Measurements from ENCODE around the gene PUM1. TPM values are rescaled to one million over a fixed set of nuclear protein-coding genes. Genes with fewer than 3 reads are reported as not detected.

Gene PUM1
- total and polyA plus RNA-seq, 2 donors (not counting 1 experiment from before 2014, with no cell fraction given): 59.3 to 70.5 TPM

GRCh38 chr1:30886710-30887428 is 178.6 kb downstream of the PUM1 start:
- Histone ChIP-seq H3K9ac (ENCODE audit: insufficient read depth, low read length) (no peak overlapping the region), H3K79me2 (ENCODE audit: control insufficient read depth, insufficient read depth, low read length) (peaks cover 2% of the 10 kb centered on the region)

GRCh38 chr1:30885570-30886522 is 179.7 kb downstream of the PUM1 start:
- no peaks in the 10 kb centered on the region for H3K9me3 ChIP-seq (ENCODE audit: control insufficient read depth, insufficient read depth, low read depth, low read length)
- no peak overlapping the region for H3K4me3 ChIP-seq (replicated peaks in 1 of 4; ENCODE audit: control extremely low read depth in 1 of 4, insufficient read depth in 1 of 4, low read depth in 3 of 4, low read length in 4 of 4)
- H3K36me3 ChIP-seq (ENCODE audit: control insufficient read depth, insufficient read depth, low read length): no peaks in the 10 kb centered on the region
- no peak overlapping the region for H3K27ac ChIP-seq (ENCODE audit: insufficient read depth, low read length)
- no peaks in the 10 kb centered on the region for H4K20me1 ChIP-seq (ENCODE audit: control insufficient read depth, extremely low read depth, insufficient read depth, low read length)
- H3K9ac ChIP-seq (ENCODE audit: insufficient read depth, low read length): no peak overlapping the region
- H2AFZ ChIP-seq (ENCODE audit: low read length): no peak overlapping the region
- no peak overlapping the region for H3K4me2 ChIP-seq (ENCODE audit: extremely low read depth, insufficient read depth, low read length)
- H3K79me2 ChIP-seq (ENCODE audit: control insufficient read depth, insufficient read depth, low read length): peaks cover 2% of the 10 kb centered on the region
- H3K27me3 ChIP-seq (ENCODE audit: control insufficient read depth, insufficient read depth, low read length): no peaks in the 10 kb centered on the region
- peak in 1 of 2 donors; percentile 39 for DNase-seq (ENCODE audit: low read depth in 2 of 2)
- no peak for TF ChIP-seq EZH2 (IDR thresholded peaks at IDR 0.05; ENCODE audit: low read length, missing control alignments)
- no peak for TF ChIP-seq CTCF (conservative IDR thresholded peaks at IDR 0.05 in 1 of 2, IDR thresholded peaks at IDR 0.05 in 1 of 2; ENCODE audit: low read depth in 1 of 2, low read length in 2 of 2)
- H3K4me1 ChIP-seq (ENCODE audit: control insufficient read depth, extremely low read depth, insufficient read depth, low read length): peaks cover 16% of the 10 kb centered on the region

More at GRCh38 chr1:30886710-30887428, 178.6 kb downstream of the PUM1 start:
- Histone ChIP-seq H3K27me3 (ENCODE audit: control insufficient read depth, insufficient read depth, low read length) (no peaks in the 10 kb centered on the region), H3K4me2 (ENCODE audit: extremely low read depth, insufficient read depth, low read length) (no peak overlapping the region), H3K4me3 (replicated peaks in 1 of 4; ENCODE audit: control extremely low read depth in 1 of 4, insufficient read depth in 1 of 4, low read depth in 3 of 4, low read length in 4 of 4) (no peak overlapping the region), H3K36me3 (ENCODE audit: control insufficient read depth, insufficient read depth, low read length) (no peaks in the 10 kb centered on the region), H3K9me3 (ENCODE audit: control insufficient read depth, insufficient read depth, low read depth, low read length) (no peaks in the 10 kb centered on the region), H3K4me1 (ENCODE audit: control insufficient read depth, extremely low read depth, insufficient read depth, low read length) (peaks cover 16% of the 10 kb centered on the region), H4K20me1 (ENCODE audit: control insufficient read depth, extremely low read depth, insufficient read depth, low read length) (no peaks in the 10 kb centered on the region), H3K27ac (ENCODE audit: insufficient read depth, low read length) (no peak overlapping the region), H2AFZ (ENCODE audit: low read length) (no peak overlapping the region)
- TF ChIP-seq EZH2 (IDR thresholded peaks at IDR 0.05; ENCODE audit: low read length, missing control alignments): no peak
- TF ChIP-seq CTCF (conservative IDR thresholded peaks at IDR 0.05 in 1 of 2, IDR thresholded peaks at IDR 0.05 in 1 of 2; ENCODE audit: low read depth in 1 of 2, low read length in 2 of 2): no peak
- DNase-seq (ENCODE audit: low read depth in 2 of 2): no peak

DNA sequence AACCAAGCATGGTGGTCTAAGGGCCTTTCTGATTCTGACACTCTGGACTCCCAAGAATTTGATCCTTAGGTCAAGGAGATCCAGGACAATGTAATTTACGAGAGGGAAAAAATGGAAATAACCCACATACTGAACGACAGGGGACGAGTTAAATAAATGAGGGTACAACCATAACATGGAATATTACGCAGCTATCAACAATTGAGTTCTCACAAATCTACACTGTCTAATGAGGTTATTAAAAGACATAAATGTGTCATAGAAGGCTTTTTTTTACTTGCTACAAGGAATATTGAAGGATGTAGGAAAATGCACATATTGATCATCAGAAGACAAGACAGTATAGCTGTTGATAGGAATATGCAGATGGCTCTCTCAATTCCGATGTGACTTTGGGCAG is 180.8 kb downstream of the PUM1 start:
- Histone ChIP-seq H2AFZ (ENCODE audit: low read length) (no peak overlapping the region), H3K4me2 (ENCODE audit: extremely low read depth, insufficient read depth, low read length) (no peak overlapping the region), H3K79me2 (ENCODE audit: control insufficient read depth, insufficient read depth, low read length) (peaks cover 2% of the 10 kb centered on the region), H3K9me3 (ENCODE audit: control insufficient read depth, insufficient read depth, low read depth, low read length) (no peaks in the 10 kb centered on the region), H3K4me1 (ENCODE audit: control insufficient read depth, extremely low read depth, insufficient read depth, low read length) (peaks cover 16% of the 10 kb centered on the region), H4K20me1 (ENCODE audit: control insufficient read depth, extremely low read depth, insufficient read depth, low read length) (no peaks in the 10 kb centered on the region), H3K9ac (ENCODE audit: insufficient read depth, low read length) (no peak overlapping the region), H3K4me3 (replicated peaks in 1 of 4; ENCODE audit: control extremely low read depth in 1 of 4, insufficient read depth in 1 of 4, low read depth in 3 of 4, low read length in 4 of 4) (no peak overlapping the region), H3K36me3 (ENCODE audit: control insufficient read depth, insufficient read depth, low read length) (no peaks in the 10 kb centered on the region), H3K27ac (ENCODE audit: insufficient read depth, low read length) (no peak overlapping the region), H3K27me3 (ENCODE audit: control insufficient read depth, insufficient read depth, low read length) (no peaks in the 10 kb centered on the region)
- TF ChIP-seq EZH2 (IDR thresholded peaks at IDR 0.05; ENCODE audit: low read length, missing control alignments) (no peak), CTCF (conservative IDR thresholded peaks at IDR 0.05 in 1 of 2, IDR thresholded peaks at IDR 0.05 in 1 of 2; ENCODE audit: low read depth in 1 of 2, low read length in 2 of 2) (no peak)
- DNase-seq (ENCODE audit: low read depth in 2 of 2): no peak
